Smooth muscle cell (in vitro differentiated cells): ENCODE data around the gene FANCG. TPM values are rescaled to one million over a fixed set of nuclear protein-coding genes. Genes with fewer than 3 reads are reported as not detected.

Experiments used
- DNase-seq: peaks from one replicate; lab custom pipeline; 2025; ENCODE audit not compliant: unreplicated experiment; lab: John Stamatoyannopoulos, UW
- H2AFZ ChIP-seq: fragments of 200-600 bp; sonication (generic); 2 replicates; pipeline ENCODE4 v1.6.0; 2016; ENCODE audit warnings: antibody characterized with exemption, low read depth, mild to moderate bottlenecking
- H3F3A ChIP-seq: fragments of 200-600 bp; sonication (generic); 2 replicates; pipeline ENCODE4 v1.6.0; 2017; ENCODE audit warnings: antibody characterized with exemption, low read depth
- H3K27ac ChIP-seq: fragments of 200-600 bp; sonication (generic); 2 replicates; pipeline ENCODE4 v1.5.1; 2016; ENCODE audit warnings: low read depth, mild to moderate bottlenecking
- H3K27me3 ChIP-seq: fragments of 200-600 bp; sonication (generic); 2 replicates; pipeline ENCODE4 v1.6.1; 2016; ENCODE audit warnings: low read depth, mild to moderate bottlenecking
- H3K36me3 ChIP-seq: fragments of 200-600 bp; sonication (generic); 2 replicates; pipeline ENCODE4 v1.5.1; 2016; ENCODE audit warnings: low read depth
- H3K4me1 ChIP-seq: fragments of 200-600 bp; sonication (generic); 2 replicates; pipeline ENCODE4 v1.5.1; 2016; ENCODE audit warnings: low read depth
- H3K4me2 ChIP-seq: fragments of 200-600 bp; sonication (generic); 2 replicates; pipeline ENCODE4 v1.6.0; 2016; ENCODE audit warnings: mild to moderate bottlenecking
- H3K4me3 ChIP-seq: fragments of 200-600 bp; sonication (generic); 2 replicates; pipeline ENCODE4 v1.5.1; 2016; ENCODE audit warnings: mild to moderate bottlenecking
- H3K79me2 ChIP-seq: fragments of 200-600 bp; sonication (generic); 2 replicates; pipeline ENCODE4 v1.6.0; 2016; ENCODE audit warnings: low read depth, mild to moderate bottlenecking
- H3K9ac ChIP-seq: fragments of 200-600 bp; sonication (generic); 2 replicates; pipeline ENCODE4 v1.6.0; 2016; ENCODE audit warnings: low read depth
- H3K9me3 ChIP-seq: fragments of 200-600 bp; sonication (generic); replicated peaks from 2 replicates; pipeline ENCODE4 v1.5.1; 2016; ENCODE audit warnings: low read depth
- H4K20me1 ChIP-seq: fragments of 200-600 bp; sonication (generic); 2 replicates; pipeline ENCODE4 v1.6.0; 2016; ENCODE audit warnings: low read depth
- WGBS: methylation state at CpG from one replicate; pipeline ENCODE4 v1.1.7; 2016; ENCODE audit warnings: low lambda C conversion rate; 5-methylcytosine and 5-hydroxymethylcytosine counted together
- polyA plus RNA-seq: library from polyadenylated mRNA; unstranded; fragments of >200 nt; fragmentation: Nextera tagmentation; extraction: Ambion mirVana; gene quantifications from 2 replicates; pipeline ENCODE4 v1.2.1, GENCODE V29; 2016
- small RNA-seq: library from RNA; depleted of rRNA; stranded (forward); fragments of <200 nt; gene quantifications from one replicate; pipeline ENCODE3, GENCODE V24; 2014
- total RNA-seq: library from RNA; depleted of rRNA; stranded (reverse); fragments of >200 nt; gene quantifications from 2 replicates; pipeline ENCODE4 v1.2.3, GENCODE V29; 2014
- TF ChIP-seq, protein P1 (sequence below): fragments of 200-600 bp; sonication (generic); IDR thresholded peaks from 2 replicates; pipeline ENCODE4 v1.5.1; 2017; ENCODE audit warnings: borderline replicate concordance, mild to moderate bottlenecking, antibody characterized with exemption; ENCODE audit not compliant: insufficient read depth, poor library complexity, severe bottlenecking

Gene FANCG
- total and polyA plus RNA-seq, 2 experiments from 2014 or later: 13.0 to 19.0 TPM

DNA sequence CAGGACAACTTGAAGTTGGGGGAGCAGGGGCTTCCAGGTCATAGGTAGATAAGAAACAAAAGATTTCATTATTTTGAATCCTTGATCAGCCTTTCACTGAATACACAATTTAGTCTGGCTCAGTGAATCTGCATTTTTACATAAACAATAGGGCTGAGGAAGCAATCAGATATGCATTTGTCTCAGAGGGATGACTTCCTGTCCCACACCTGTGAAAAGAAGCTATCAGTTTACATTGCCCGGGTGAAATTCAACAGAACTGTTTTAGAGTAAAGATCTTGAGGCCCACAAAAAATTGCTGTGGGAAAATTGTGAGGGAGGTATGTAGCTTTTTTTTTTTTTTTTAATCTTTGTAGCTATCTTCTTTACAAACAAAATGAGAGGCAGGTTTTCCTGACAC is 51.9 kb downstream of the FANCG start:
- Histone ChIP-seq H3K27ac (peak overlapping the region; percentile 57), H3K9me3 (no peaks in the 10 kb centered on the region), H2AFZ (no peak overlapping the region), H3K27me3 (no peaks in the 10 kb centered on the region), H4K20me1 (no peaks in the 10 kb centered on the region), H3K9ac (no peak overlapping the region), H3K4me3 (no peak overlapping the region), H3K36me3 (no peaks in the 10 kb centered on the region), H3K4me1 (peaks cover 8% of the 10 kb centered on the region), H3K4me2 (no peak overlapping the region), H3K79me2 (no peaks in the 10 kb centered on the region), H3F3A (peaks cover 15% of the 10 kb centered on the region)
- WGBS: 63% methylated on average over 1 of the region's 1 CpG
- no peak for DNase-seq
- TF ChIP-seq, protein P1, sequence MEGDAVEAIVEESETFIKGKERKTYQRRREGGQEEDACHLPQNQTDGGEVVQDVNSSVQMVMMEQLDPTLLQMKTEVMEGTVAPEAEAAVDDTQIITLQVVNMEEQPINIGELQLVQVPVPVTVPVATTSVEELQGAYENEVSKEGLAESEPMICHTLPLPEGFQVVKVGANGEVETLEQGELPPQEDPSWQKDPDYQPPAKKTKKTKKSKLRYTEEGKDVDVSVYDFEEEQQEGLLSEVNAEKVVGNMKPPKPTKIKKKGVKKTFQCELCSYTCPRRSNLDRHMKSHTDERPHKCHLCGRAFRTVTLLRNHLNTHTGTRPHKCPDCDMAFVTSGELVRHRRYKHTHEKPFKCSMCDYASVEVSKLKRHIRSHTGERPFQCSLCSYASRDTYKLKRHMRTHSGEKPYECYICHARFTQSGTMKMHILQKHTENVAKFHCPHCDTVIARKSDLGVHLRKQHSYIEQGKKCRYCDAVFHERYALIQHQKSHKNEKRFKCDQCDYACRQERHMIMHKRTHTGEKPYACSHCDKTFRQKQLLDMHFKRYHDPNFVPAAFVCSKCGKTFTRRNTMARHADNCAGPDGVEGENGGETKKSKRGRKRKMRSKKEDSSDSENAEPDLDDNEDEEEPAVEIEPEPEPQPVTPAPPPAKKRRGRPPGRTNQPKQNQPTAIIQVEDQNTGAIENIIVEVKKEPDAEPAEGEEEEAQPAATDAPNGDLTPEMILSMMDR: no peak

DNA sequence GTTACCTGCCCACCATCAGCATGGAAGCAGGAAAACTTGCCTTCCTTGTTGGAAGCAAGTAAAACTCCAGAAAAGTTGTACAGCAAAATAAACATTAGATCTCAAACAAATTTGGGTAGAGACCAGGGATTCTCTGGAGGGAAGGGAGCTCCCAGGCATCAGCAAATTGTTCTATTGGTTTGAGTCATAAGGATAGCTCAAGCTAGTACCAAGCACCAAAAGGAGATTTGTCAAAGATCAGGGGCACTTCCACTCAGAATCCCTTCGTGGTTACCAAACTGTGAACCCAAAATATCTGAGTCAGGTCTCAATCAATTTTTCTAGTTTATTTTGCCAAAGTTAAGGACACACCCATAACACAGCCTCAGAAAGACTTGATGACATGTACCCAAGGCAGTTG is 52.4 kb downstream of the FANCG start:
- H3K27me3 ChIP-seq: no peaks in the 10 kb centered on the region
- H3K9me3 ChIP-seq: no peaks in the 10 kb centered on the region
- peaks cover 15% of the 10 kb centered on the region for H3F3A ChIP-seq
- WGBS: 97% methylated on average over 1 of the region's 1 CpG
- no peak for DNase-seq
- no peak overlapping the region for H3K4me3 ChIP-seq
- H3K27ac ChIP-seq: peak overlapping the region; percentile 57
- peaks cover 8% of the 10 kb centered on the region for H3K4me1 ChIP-seq
- H4K20me1 ChIP-seq: no peaks in the 10 kb centered on the region
- H2AFZ ChIP-seq: no peak overlapping the region
- H3K9ac ChIP-seq: no peak overlapping the region
- H3K4me2 ChIP-seq: no peak overlapping the region
- H3K36me3 ChIP-seq: no peaks in the 10 kb centered on the region
- no peaks in the 10 kb centered on the region for H3K79me2 ChIP-seq
- TF ChIP-seq, protein P1: no peak

DNA sequence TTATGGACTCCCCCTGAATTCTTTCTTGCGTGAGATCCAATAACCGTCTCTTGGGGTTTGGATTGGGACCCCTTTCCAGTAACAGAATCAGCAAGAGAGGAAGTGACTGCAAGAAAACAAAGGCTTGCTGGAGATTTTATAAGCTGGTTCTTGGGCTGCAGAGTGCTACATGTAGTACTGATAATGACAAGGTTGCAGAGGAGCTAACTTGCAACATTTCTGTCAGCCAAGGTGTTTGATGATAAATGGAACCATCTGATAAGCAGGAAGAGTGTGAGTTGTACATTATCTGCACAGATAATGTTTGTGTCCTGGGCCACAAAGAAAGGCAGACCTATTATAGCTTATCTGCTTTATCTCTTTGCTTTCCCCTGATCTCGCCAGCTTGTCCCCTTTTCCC is 53.1 kb downstream of the FANCG start:
- TF ChIP-seq, protein P1: no peak
- no peak overlapping the region for H3K4me3 ChIP-seq
- peaks cover 8% of the 10 kb centered on the region for H3K4me1 ChIP-seq
- 68% methylated on average over 3 of the region's 3 CpGs for WGBS
- H3F3A ChIP-seq: peaks cover 15% of the 10 kb centered on the region
- H2AFZ ChIP-seq: no peak overlapping the region
- no peaks in the 10 kb centered on the region for H4K20me1 ChIP-seq
- no peaks in the 10 kb centered on the region for H3K27me3 ChIP-seq
- no peak overlapping the region for H3K9ac ChIP-seq
- peak overlapping the region; percentile 38 for H3K4me2 ChIP-seq
- DNase-seq: no peak
- H3K27ac ChIP-seq: peak overlapping the region; percentile 57
- no peaks in the 10 kb centered on the region for H3K9me3 ChIP-seq
- no peaks in the 10 kb centered on the region for H3K36me3 ChIP-seq
- H3K79me2 ChIP-seq: no peaks in the 10 kb centered on the region

Small RNAs within 50 kb of the gene (small RNA-seq; reads per million reads assigned to genes)
- 0.45 reads per million, percentile 15 among the genes with 10 or more reads in this experiment for gene RN7SL338P

Other genes starting within 250 kb of the FANCG start
- gene PHF24, start 121.7 kb downstream of the FANCG start, total RNA-seq: 0.22 and 0.49 TPM in 2 replicates
- 0.07 and 0.90 TPM in 2 replicates for gene PHF24, start 121.7 kb downstream of the FANCG start, polyA plus RNA-seq
- gene DNAJB5, start 90.2 kb downstream of the FANCG start, total RNA-seq: 26.8 and 29.6 TPM in 2 replicates
- 28.4 and 30.5 TPM in 2 replicates for gene DNAJB5, start 90.2 kb downstream of the FANCG start, polyA plus RNA-seq
- gene VCP, start 7.3 kb downstream of the FANCG start, total RNA-seq: 207 and 234 TPM in 2 replicates
- gene VCP, start 7.3 kb downstream of the FANCG start, polyA plus RNA-seq: 302 and 314 TPM in 2 replicates
- gene PIGO, start 16.6 kb upstream of the FANCG start, total RNA-seq: 21.3 and 27.5 TPM in 2 replicates
- 29.5 and 36.4 TPM in 2 replicates for gene PIGO, start 16.6 kb upstream of the FANCG start, polyA plus RNA-seq
- 70.8 and 78.2 TPM in 2 replicates for gene STOML2, start 23.2 kb upstream of the FANCG start, total RNA-seq
- 125 and 130 TPM in 2 replicates for gene STOML2, start 23.2 kb upstream of the FANCG start, polyA plus RNA-seq
- 30.2 and 37.1 TPM in 2 replicates for gene ATOSB, start 35.9 kb upstream of the FANCG start, total RNA-seq
- 38.4 and 39.9 TPM in 2 replicates for gene ATOSB, start 35.9 kb upstream of the FANCG start, polyA plus RNA-seq
- 15.1 and 17.0 TPM in 2 replicates for gene UNC13B, start 82.1 kb upstream of the FANCG start, total RNA-seq
- 9.2 TPM in 2 replicates for gene UNC13B, start 82.1 kb upstream of the FANCG start, polyA plus RNA-seq